Stomach smooth muscle (tissue), 2 donors: ENCODE results near the gene SLC35E3.
"Not testable (repeated sequence)": the region's sequence is repeated elsewhere in the genome, so short reads cannot be mapped to it uniquely, and the experiment has no call there.

ENCODE experiments used
- H3K27ac ChIP-seq: one replicate; pipeline ENCODE4 v1.7.0; 2013; ENCODE audit warnings: mild to moderate bottlenecking, low read length, inconsistent platforms
- H3K27me3 ChIP-seq, 2 donors: one replicate each; pipeline ENCODE4 v1.7.0; 2013; ENCODE audit warnings: low read length in 2 of 2; ENCODE audit not compliant: insufficient read depth in 2 of 2, control insufficient read depth in 1 of 2
- H3K36me3 ChIP-seq, 2 donors: one replicate each; pipeline ENCODE4 v1.7.0; 2013; ENCODE audit warnings: low read length in 2 of 2; ENCODE audit not compliant: control insufficient read depth in 2 of 2, insufficient read depth in 2 of 2
- H3K4me1 ChIP-seq: one replicate; pipeline ENCODE4 v1.7.0; 2013; ENCODE audit warnings: low read length; ENCODE audit not compliant: control insufficient read depth, insufficient read depth
- H3K4me3 ChIP-seq, 2 donors: one replicate each; pipeline ENCODE4 v1.7.0; 2013; ENCODE audit warnings: low read length in 2 of 2
- H3K9ac ChIP-seq, 2 donors: one replicate each; pipeline ENCODE4 v1.7.0; 2013; ENCODE audit warnings: low read length in 2 of 2, mild to moderate bottlenecking in 1 of 2
- H3K9me3 ChIP-seq, 2 donors: one replicate each; pipeline ENCODE4 v1.7.0; 2013; ENCODE audit warnings: low read length in 2 of 2; ENCODE audit not compliant: control insufficient read depth in 2 of 2
- donor health status: healthy.
- donor health status: Pancreatic carcinoma.

SLC35E3 gene

GRCh38 chr12:68814490-68815231 is 68.7 kb downstream of the SLC35E3 start:
- H3K9ac ChIP-seq = no peak overlapping the region
- no peaks in the 10 kb centered on the region for H3K4me1 ChIP-seq
- H3K9me3 ChIP-seq = no peaks in the 10 kb centered on the region
- no peaks in the 10 kb centered on the region for H3K27me3 ChIP-seq
- no peak overlapping the region for H3K27ac ChIP-seq
- H3K4me3 ChIP-seq = no peak overlapping the region
- H3K36me3 ChIP-seq = peaks cover 5 to 14% of the 10 kb centered on the region in 2 donors

- Histone ChIP-seq H3K27me3 (no peaks in the 10 kb centered on the region), H3K9me3 (no peaks in the 10 kb centered on the region), H3K27ac (no peak overlapping the region), H3K4me1 (no peaks in the 10 kb centered on the region), H3K36me3 (peaks cover 6 to 18% of the 10 kb centered on the region in 2 donors), H3K4me3 (no peak overlapping the region), H3K9ac (no peak overlapping the region)
These were observed 69.4 kb downstream of the SLC35E3 start for GRCh38 chr12:68815232-68815927.

DNA sequence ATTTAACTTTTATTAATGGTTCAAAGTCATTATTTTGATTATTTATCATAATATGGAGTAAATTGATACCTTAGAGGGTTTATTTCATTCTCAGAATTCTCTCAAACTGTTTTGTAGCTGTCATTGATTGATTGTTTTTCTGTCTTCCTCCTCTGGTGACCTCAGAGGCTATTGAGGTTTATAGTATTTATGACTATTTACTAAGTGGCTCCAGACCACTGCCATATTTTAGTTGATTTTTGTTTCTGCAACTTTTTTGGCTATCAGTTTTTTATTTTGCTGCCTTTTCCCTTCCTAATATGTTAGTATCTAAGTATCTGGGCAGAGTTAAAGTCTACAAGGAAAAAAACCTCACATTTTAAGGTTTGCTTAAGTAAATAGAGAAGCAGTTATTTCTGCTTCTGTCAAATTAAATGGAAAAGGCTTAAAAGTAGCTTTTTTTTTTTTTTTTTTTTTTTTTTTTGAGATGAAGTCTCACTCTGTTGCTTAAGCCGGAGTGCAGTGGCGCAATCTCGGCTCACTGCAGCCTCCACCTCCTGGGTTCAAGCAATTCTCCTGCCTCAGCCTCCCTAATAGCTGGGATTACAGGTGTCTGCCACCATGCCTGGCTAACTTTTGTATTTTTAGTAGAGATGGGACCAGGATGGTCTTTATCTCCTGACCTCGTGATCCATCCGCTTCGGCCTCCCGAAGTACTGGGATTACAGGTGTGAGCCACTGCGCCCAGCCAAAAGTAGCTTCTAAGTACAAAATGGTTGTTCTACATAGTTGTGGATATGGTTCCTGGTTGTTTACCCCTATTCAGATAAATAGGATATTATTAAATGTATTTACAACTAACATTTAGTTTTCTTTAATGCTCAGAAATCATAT is 70.2 kb downstream of the SLC35E3 start:
- Histone ChIP-seq H3K4me1 (no peaks in the 10 kb centered on the region), H3K9ac (no peak overlapping the region), H3K27me3 (no peaks in the 10 kb centered on the region), H3K36me3 (peaks cover 9 to 23% of the 10 kb centered on the region in 2 donors), H3K27ac (no peak overlapping the region), H3K9me3 (no peaks in the 10 kb centered on the region), H3K4me3 (no peak overlapping the region)

DNA sequence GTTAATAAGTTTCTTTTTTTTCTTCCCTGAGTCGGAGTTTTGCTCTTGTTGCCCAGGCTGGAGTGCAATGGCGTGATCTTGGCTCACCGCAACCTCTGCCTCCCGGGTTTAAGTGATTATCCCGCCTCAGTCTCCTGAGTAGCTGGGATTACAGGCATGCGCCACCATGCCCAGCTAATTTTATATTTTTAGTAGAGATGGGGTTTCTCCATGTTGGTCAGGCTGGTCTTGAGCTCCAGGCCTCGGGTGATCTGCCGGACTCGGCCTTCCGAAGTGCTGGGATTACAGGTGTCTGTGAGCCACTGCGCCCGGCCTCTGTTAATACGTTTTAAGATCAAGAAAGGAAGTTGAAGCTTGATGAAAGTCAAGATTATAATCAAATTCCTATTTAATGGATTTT is 73.5 kb downstream of the SLC35E3 start:
- H3K27ac ChIP-seq, H3K9ac ChIP-seq, H3K4me3 ChIP-seq, H3K9me3 ChIP-seq, H3K27me3 ChIP-seq, H3K4me1 ChIP-seq: not testable (repeated sequence)
- H3K36me3 ChIP-seq = peaks cover 15 to 41% of the 10 kb centered on the region in 2 donors

GRCh38 chr12:68821357-68822188 is 75.6 kb downstream of the SLC35E3 start:
- no peaks in the 10 kb centered on the region for H3K4me1 ChIP-seq
- no peak overlapping the region for H3K27ac ChIP-seq
- H3K36me3 ChIP-seq = peaks cover 25 to 49% of the 10 kb centered on the region in 2 donors
- H3K27me3 ChIP-seq = no peaks in the 10 kb centered on the region
- no peak overlapping the region for H3K9ac ChIP-seq
- no peak overlapping the region for H3K4me3 ChIP-seq
- H3K9me3 ChIP-seq = no peaks in the 10 kb centered on the region

GRCh38 chr12:68823696-68824095 is 77.7 kb downstream of the SLC35E3 start:
- H3K9me3 ChIP-seq = no peaks in the 10 kb centered on the region

DNA sequence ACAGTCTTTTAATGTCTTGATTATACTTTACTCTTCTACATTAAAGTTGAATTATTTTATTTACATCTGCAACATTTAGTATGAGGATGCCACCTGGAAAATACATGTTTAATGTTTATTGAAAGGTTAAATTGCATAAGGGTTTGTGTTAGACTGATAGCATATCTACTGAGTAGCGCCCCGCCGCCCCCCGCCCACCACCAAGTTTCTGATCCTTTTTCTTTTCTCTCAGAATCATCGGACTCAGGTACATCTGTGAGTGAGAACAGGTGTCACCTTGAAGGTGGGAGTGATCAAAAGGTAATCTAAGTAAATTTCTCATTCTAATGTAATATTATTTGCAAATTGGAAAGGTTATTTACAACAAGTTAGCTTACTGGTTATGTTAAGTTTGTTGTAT is 78.2 kb downstream of the SLC35E3 start:
- no peak overlapping the region for H3K9ac ChIP-seq
- H3K4me1 ChIP-seq = no peaks in the 10 kb centered on the region
- H3K36me3 ChIP-seq = peaks cover 30 to 55% of the 10 kb centered on the region in 2 donors
- H3K27me3 ChIP-seq = no peaks in the 10 kb centered on the region
- H3K27ac ChIP-seq = no peak overlapping the region
- H3K4me3 ChIP-seq = no peak overlapping the region
- H3K9me3 ChIP-seq = no peaks in the 10 kb centered on the region

More at GRCh38 chr12:68823696-68824095, 77.7 kb downstream of the SLC35E3 start:
- Histone ChIP-seq H3K27me3 (no peaks in the 10 kb centered on the region), H3K36me3 (peaks cover 32 to 54% of the 10 kb centered on the region in 2 donors), H3K9ac (no peak overlapping the region), H3K4me1 (no peaks in the 10 kb centered on the region), H3K27ac (no peak overlapping the region), H3K4me3 (no peak overlapping the region)

GRCh38 chr12:68824597-68825250 is 78.7 kb downstream of the SLC35E3 start:
- no peak overlapping the region for H3K27ac ChIP-seq
- no peak overlapping the region for H3K9ac ChIP-seq
- H3K27me3 ChIP-seq = no peaks in the 10 kb centered on the region
- no peaks in the 10 kb centered on the region for H3K4me1 ChIP-seq
- H3K4me3 ChIP-seq = no peak overlapping the region
- no peaks in the 10 kb centered on the region for H3K9me3 ChIP-seq
- H3K36me3 ChIP-seq = peaks cover 28 to 57% of the 10 kb centered on the region in 2 donors

DNA sequence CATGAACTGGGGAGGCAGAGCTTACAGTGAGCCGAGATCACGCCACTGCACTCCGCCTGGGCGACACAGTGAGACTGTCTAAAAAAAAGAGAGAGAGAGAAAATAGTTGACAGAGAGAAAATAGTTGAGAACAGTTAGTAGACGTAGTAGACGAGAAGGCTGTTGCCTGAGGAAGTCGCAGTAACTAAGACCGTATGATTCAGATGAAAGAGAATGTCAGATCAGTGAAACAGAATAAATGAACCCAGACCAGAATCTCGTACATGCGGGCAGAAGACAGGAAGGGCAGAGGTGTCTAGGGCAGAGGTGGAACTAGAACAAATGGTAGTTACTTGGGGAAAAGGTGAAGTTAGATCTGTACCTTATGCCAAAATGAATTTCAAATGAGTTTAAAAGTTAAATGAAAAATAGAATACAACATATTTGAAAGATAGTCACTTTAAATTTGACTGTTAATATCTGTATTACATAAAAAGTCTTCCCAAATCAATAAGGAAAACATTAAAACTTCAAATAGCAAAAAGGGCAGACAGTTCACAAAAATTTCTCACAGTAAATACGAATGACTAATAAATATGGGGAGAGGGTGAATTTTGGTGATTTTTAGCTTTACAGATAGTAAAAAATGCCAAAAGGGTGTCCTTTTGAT is 79.7 kb downstream of the SLC35E3 start:
- Histone ChIP-seq H3K9me3 (no peaks in the 10 kb centered on the region), H3K4me1 (no peaks in the 10 kb centered on the region), H3K36me3 (peaks cover 26 to 56% of the 10 kb centered on the region in 2 donors), H3K27me3 (no peaks in the 10 kb centered on the region), H3K9ac (no peak overlapping the region), H3K4me3 (no peak overlapping the region), H3K27ac (no peak overlapping the region)
